AG04450 (cell line): Measurements from ENCODE around the gene KLHL42. TPM values are rescaled to one million over a fixed set of nuclear protein-coding genes. Genes with fewer than 3 reads are reported as not detected.
"Not testable (repeated sequence)": the region's sequence is repeated elsewhere in the genome, so short reads cannot be mapped to it uniquely, and the experiment has no call there.

Experiments
- CTCF ChIA-PET: fragments of 300-600, 350-600 bp; formaldehyde crosslinking; extraction: SDS; loops from one replicate; lab custom pipeline; 2022; ENCODE audit warnings: antibody characterized with exemption, inconsistent platforms; lab: Charles Lee
- POLR2A ChIA-PET: fragments of 350-600 bp; formaldehyde crosslinking; extraction: SDS; loops from one replicate; lab custom pipeline; 2021; ENCODE audit warnings: antibody characterized with exemption, inconsistent platforms; lab: Yijun Ruan, JAX
- DNase-seq: peaks from one replicate; pipeline ENCODE4 v3.0.0-alpha.2; 2011; ENCODE audit warnings: low read depth, low spot score
- H3K27ac ChIP-seq: one replicate; pipeline ENCODE4 v1.5.1; 2012; ENCODE audit warnings: low read depth, low read length, control low read depth
- H3K27me3 ChIP-seq: one replicate; pipeline ENCODE4 v1.6.0; 2012; ENCODE audit warnings: low read length; ENCODE audit not compliant: control insufficient read depth, insufficient read depth
- H3K4me3 ChIP-seq: 2 replicates; pipeline ENCODE4 v1.5.1; 2011; ENCODE audit warnings: mild to moderate bottlenecking, low read depth, low read length, control low read depth
- H3K9me3 ChIP-seq: 2 replicates; pipeline ENCODE4 v1.5.1; 2012; ENCODE audit warnings: low read length; ENCODE audit not compliant: control insufficient read depth, insufficient read depth
- polyA minus RNA-seq: library from RNA; depleted of rRNA, polyadenylated mRNA; stranded (reverse); fragments of >200 nt; gene quantifications from 2 replicates; pipeline ENCODE4 v1.2.3, GENCODE V29; 2011; rRNA and poly(A)+ RNA removed
- polyA plus RNA-seq: library from polyadenylated mRNA; depleted of rRNA; stranded (reverse); fragments of >200 nt; gene quantifications from 2 replicates; pipeline ENCODE4 v1.2.3, GENCODE V29; 2011; rRNA removed
- TF ChIP-seq, protein P1 (sequence below): IDR thresholded peaks from 2 replicates; pipeline ENCODE4 v1.5.1; 2011; ENCODE audit warnings: low read depth, low read length, control low read depth, inconsistent platforms

KLHL42 gene, protein sequence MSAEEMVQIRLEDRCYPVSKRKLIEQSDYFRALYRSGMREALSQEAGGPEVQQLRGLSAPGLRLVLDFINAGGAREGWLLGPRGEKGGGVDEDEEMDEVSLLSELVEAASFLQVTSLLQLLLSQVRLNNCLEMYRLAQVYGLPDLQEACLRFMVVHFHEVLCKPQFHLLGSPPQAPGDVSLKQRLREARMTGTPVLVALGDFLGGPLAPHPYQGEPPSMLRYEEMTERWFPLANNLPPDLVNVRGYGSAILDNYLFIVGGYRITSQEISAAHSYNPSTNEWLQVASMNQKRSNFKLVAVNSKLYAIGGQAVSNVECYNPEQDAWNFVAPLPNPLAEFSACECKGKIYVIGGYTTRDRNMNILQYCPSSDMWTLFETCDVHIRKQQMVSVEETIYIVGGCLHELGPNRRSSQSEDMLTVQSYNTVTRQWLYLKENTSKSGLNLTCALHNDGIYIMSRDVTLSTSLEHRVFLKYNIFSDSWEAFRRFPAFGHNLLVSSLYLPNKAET
- polyA plus RNA-seq: 21.3 and 25.4 TPM in 2 replicates
- polyA minus RNA-seq: 57.8 and 70.8 TPM in 2 replicates

DNA sequence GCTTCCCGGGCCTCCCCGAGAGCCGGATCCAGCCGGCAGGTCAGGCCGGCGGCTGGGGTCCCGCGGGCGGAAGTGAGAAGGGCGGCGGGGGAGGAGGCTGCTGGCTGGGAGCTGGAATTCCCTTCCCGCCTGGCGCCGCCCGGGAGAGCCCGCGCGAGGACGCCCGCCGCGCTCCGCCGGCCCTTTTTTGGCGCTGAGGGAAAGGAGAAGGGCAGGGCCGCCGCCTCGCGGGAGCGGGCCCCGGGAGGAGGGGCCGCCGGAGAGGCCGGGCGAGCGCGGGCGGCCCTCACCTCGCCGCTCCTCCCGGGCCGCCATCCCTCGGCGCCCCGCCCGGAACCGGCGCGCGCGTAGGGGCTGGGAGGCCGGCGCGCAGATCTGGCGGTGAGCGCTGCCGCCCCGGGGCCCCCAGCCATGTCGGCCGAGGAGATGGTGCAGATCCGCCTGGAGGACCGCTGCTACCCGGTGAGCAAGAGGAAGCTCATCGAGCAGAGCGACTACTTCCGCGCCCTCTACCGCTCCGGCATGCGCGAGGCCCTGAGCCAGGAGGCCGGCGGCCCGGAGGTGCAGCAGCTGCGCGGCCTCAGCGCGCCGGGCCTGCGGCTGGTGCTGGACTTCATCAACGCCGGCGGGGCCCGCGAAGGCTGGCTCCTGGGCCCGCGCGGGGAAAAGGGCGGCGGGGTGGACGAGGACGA lies at the start of gene KLHL42, which contains the start of gene MANSC4:
TSS of gene KLHL42 (plus strand) at position 314 of the 692 bp plus-strand sequence. CDS start at position 412, 98 bp downstream.
TSS of gene MANSC4 (minus strand) at position 317 of the 692 bp plus-strand sequence. CDS start 8,960 bp downstream, outside the sequence.
- POLR2A ChIA-PET: interaction anchor here (0.5 to 1.4 kb wide), 6 partner anchors 15 to 127 kb away, joined by 3 to 6 read pairs (median 4); no protein-coding TSS in a partner anchor

DNA sequence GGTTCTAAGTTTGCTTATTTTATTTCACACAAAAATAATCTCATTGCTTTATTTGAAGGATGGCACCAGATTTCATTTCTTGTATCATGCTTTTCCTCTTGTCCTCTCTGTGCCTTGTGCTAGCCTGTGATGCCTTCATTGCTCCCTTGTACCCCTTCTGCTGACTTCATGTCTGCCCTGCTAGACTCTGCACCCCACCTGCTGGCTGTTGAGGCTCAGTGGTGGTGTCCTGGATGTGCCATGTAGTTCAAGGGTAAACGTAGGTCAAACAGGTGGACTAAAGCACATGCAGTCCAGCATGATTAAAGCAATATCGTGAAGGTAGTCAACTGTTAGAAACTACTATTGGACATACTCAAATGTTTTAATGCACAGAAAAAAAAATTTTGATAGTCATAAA lies 47.8 kb upstream of the KLHL42 start:
- no peak for DNase-seq
- TF ChIP-seq, protein P1, sequence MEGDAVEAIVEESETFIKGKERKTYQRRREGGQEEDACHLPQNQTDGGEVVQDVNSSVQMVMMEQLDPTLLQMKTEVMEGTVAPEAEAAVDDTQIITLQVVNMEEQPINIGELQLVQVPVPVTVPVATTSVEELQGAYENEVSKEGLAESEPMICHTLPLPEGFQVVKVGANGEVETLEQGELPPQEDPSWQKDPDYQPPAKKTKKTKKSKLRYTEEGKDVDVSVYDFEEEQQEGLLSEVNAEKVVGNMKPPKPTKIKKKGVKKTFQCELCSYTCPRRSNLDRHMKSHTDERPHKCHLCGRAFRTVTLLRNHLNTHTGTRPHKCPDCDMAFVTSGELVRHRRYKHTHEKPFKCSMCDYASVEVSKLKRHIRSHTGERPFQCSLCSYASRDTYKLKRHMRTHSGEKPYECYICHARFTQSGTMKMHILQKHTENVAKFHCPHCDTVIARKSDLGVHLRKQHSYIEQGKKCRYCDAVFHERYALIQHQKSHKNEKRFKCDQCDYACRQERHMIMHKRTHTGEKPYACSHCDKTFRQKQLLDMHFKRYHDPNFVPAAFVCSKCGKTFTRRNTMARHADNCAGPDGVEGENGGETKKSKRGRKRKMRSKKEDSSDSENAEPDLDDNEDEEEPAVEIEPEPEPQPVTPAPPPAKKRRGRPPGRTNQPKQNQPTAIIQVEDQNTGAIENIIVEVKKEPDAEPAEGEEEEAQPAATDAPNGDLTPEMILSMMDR: peak; percentile 40
- CTCF ChIA-PET: interaction anchor here (0.5 to 7.2 kb wide), 36 partner anchors 9 to 1828 kb away, joined by 3 to 100 read pairs (median 4); partner anchors contain the start of gene CCDC91
- H3K9me3 ChIP-seq: no peaks in the 10 kb centered on the region
- POLR2A ChIA-PET: no interaction called here
- no peak overlapping the region for H3K27ac ChIP-seq
- no peak overlapping the region for H3K4me3 ChIP-seq
- no peaks in the 10 kb centered on the region for H3K27me3 ChIP-seq

More for the DNA sequence above, at the start of gene KLHL42, which contains the start of gene MANSC4:
- Histone ChIP-seq H3K4me3 (peak within 1 kb of the TSS; percentile 88), H3K27ac (peak within 1 kb of the TSS; percentile 87), H3K9me3 (no peaks in the 10 kb centered on the region; the same call in 1 of the 2 replicates), H3K27me3 (no peaks in the 10 kb centered on the region)
- CTCF ChIA-PET: interaction anchor here (0.6 kb wide), 1 partner anchor 66 kb away, joined by 4 read pairs; no protein-coding TSS in a partner anchor
- TF ChIP-seq, protein P1: peak; percentile 8; the same call in 1 of the 2 replicates
- DNase-seq: no peak

DNA sequence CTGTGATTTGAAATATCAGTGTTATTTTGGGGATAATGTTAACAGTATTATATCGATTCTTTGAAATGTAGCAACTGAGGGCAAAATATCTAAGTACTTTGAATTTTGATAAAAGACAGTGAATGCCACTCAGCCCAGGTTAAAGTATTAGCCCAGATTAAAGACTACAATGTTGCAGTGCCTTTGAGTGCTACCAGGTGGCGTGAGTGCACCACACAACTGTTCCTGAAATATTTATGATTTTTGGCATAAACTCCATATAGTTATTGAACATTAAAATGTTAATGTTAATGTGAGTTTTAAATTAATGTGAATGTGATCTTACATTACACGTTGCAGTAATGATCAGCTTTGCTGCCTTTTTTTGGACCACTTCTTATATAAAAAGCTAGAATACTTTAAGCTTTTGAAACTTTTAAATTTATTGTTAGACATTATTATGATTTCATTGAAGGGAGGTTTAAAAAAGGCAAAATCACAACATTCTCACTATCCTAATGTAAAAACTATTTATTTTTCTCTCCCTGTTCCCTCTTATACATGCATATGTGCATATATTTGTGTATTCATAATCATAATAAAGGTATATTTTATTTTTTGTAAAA lies 46.9 kb upstream of the KLHL42 start:
- Histone ChIP-seq H3K27me3 (no peaks in the 10 kb centered on the region), H3K27ac (no peak overlapping the region), H3K9me3 (no peaks in the 10 kb centered on the region), H3K4me3 (no peak overlapping the region)
- ChIA-PET POLR2A (interaction anchor here (0.9 kb wide), 1 partner anchor 47 kb away, joined by 3 read pairs; the partner anchor contains the start of genes KLHL42 and MANSC4), CTCF (interaction anchor here (0.6 to 7.2 kb wide), 39 partner anchors 8 to 1270 kb away, joined by 3 to 100 read pairs (median 5); no protein-coding TSS in a partner anchor)
- peak; percentile 4 for DNase-seq
- TF ChIP-seq, protein P1: peak; percentile 94

- DNase-seq: no peak
- POLR2A ChIA-PET: interaction anchor here (0.9 kb wide), 1 partner anchor 46 kb away, joined by 3 read pairs; the partner anchor contains the start of genes KLHL42 and MANSC4
- CTCF ChIA-PET: interaction anchor here (0.6 to 7.2 kb wide), 34 partner anchors 9 to 1269 kb away, joined by 3 to 100 read pairs (median 5); no protein-coding TSS in a partner anchor
- Histone ChIP-seq H3K9me3 (no peaks in the 10 kb centered on the region), H3K27ac (no peak overlapping the region), H3K27me3 (no peaks in the 10 kb centered on the region), H3K4me3 (no peak overlapping the region)
- TF ChIP-seq, protein P1: no peak
Measured at GRCh38 chr12:27733791-27734190, 46.2 kb upstream of the KLHL42 start.

DNA sequence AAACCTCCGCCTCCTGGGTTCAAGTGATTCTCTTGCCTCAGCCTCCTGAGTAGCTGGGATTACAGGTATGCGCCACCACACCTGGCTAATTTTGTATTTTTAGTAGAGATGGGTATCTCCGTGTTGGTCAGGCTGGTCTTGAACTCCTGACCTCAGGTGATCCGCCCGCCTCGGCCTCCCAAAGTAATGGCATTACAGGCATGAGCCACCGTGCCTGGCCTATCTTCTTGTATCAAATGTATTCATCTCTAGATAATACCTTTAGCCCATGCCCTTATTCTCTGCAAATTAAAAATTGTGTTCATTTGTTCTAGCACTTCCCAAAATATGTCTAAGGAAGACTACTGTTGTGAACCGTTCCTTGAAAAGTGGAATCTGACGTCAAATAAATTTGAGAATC lies 45.7 kb upstream of the KLHL42 start:
- CTCF ChIA-PET: interaction anchor here (0.6 to 7.2 kb wide), 16 partner anchors 8 to 1139 kb away, joined by 3 to 100 read pairs (median 7); no protein-coding TSS in a partner anchor
- H3K27me3 ChIP-seq, POLR2A ChIA-PET, H3K27ac ChIP-seq, H3K9me3 ChIP-seq, DNase-seq, H3K4me3 ChIP-seq: not testable (repeated sequence)
